GM12878 (cell line): Measurements from ENCODE around the gene MED13L. TPM values are rescaled to one million over a fixed set of nuclear protein-coding genes. Genes with fewer than 3 reads are reported as not detected.

Source experiments
- ATAC-seq: fragments of 200-7000 bp; cut with Tn5 transposase; 3 replicates; pipeline ENCODE4 v1.9.1; 2020; ENCODE audit warnings: mild to moderate bottlenecking, moderate library complexity
- BruUV-seq: library from RNA; stranded (reverse); fragments of 400-500 nt; replicated peaks from 2 replicates; lab custom pipeline; 2021; lab: Mats Ljungman, UMichigan
- CTCF ChIA-PET: fragments of 300-600 bp; sonication (Branson Sonifier 250); formaldehyde crosslinking; extraction: SDS; loops from one replicate; lab custom pipeline; 2021; ENCODE audit warnings: inconsistent platforms; lab: Yijun Ruan, JAX
- POLR2A ChIA-PET: fragments of 350-600 bp; formaldehyde crosslinking; extraction: SDS; loops from one replicate; lab custom pipeline; 2021; ENCODE audit warnings: inconsistent platforms; lab: Charles Lee
- RAD21 ChIA-PET: fragments of 300-600 bp; sonication (Branson Sonifier 250); formaldehyde crosslinking; loops from one replicate; lab custom pipeline; 2023; ENCODE audit warnings: antibody characterized with exemption; ENCODE audit not compliant: unreplicated experiment; lab: Charles Lee
- SMC1A ChIA-PET: fragments of 300-600 bp; sonication (Branson Sonifier 250); formaldehyde crosslinking; loops from one replicate; lab custom pipeline; 2023; ENCODE audit not compliant: unreplicated experiment, uncharacterized antibody; lab: Charles Lee
- DNase-seq: peaks from one replicate; pipeline ENCODE4 v3.0.0-alpha.2; 2011; ENCODE audit warnings: low read depth, low spot score
- FAIRE-seq: peaks from 3 replicates; lab custom pipeline; 2011; peaks lifted over from hg19 to GRCh38; lab: Jason Lieb, UNC
- H2AFZ ChIP-seq: 2 replicates; pipeline ENCODE4 v1.6.0; 2011; ENCODE audit warnings: low read depth, low read length, control low read depth; ENCODE audit not compliant: control insufficient read depth
- H3K27ac ChIP-seq: 2 replicates; pipeline ENCODE4 v1.5.1; 2011; ENCODE audit warnings: control low read depth; ENCODE audit not compliant: control insufficient read depth, insufficient read depth
- H3K27me3 ChIP-seq, 2 experiments: replicated peaks in 1 of 2; 2 replicates each; pipeline versions ENCODE4 v1.6.0 to v1.6.1; 2011; ENCODE audit warnings: low read length in 1 of 2; ENCODE audit not compliant: control insufficient read depth in 2 of 2, insufficient read depth in 2 of 2
- H3K36me3 ChIP-seq, 2 experiments: 2 replicates each; pipeline ENCODE4 v1.5.1; 2011; ENCODE audit warnings: low read length in 1 of 2; ENCODE audit not compliant: control insufficient read depth in 2 of 2, insufficient read depth in 2 of 2
- H3K4me1 ChIP-seq: 2 replicates; pipeline ENCODE4 v1.6.1; 2011; ENCODE audit warnings: mild to moderate bottlenecking, low read length, moderate library complexity, mixed read lengths; ENCODE audit not compliant: control insufficient read depth, insufficient read depth
- H3K4me2 ChIP-seq: 2 replicates; pipeline ENCODE4 v1.6.0; 2011; ENCODE audit warnings: control low read depth; ENCODE audit not compliant: control insufficient read depth, insufficient read depth
- H3K4me3 ChIP-seq: fragments of 200-600 bp; sonication (generic); 2 replicates; pipeline ENCODE4 v1.5.1; 2016
- H3K79me2 ChIP-seq: 2 replicates; pipeline ENCODE4 v1.6.0; 2011; ENCODE audit warnings: low read length; ENCODE audit not compliant: control insufficient read depth, insufficient read depth
- H3K9ac ChIP-seq: 2 replicates; pipeline ENCODE4 v1.8.0; 2011; ENCODE audit warnings: low read length, control low read depth, mixed read lengths; ENCODE audit not compliant: control insufficient read depth, insufficient read depth
- H3K9me3 ChIP-seq: replicated peaks from 3 replicates; pipeline ENCODE4 v1.5.1; 2011; ENCODE audit warnings: mild to moderate bottlenecking, low read length; ENCODE audit not compliant: control insufficient read depth, insufficient read depth
- H4K20me1 ChIP-seq: 2 replicates; pipeline ENCODE4 v1.6.0; 2011; ENCODE audit not compliant: control insufficient read depth, insufficient read depth
- CBX5 ChIP-seq: sonication (generic); IDR thresholded peaks from 2 replicates; pipeline ENCODE4 v1.6.1; 2016; ENCODE audit warnings: low read depth, moderate library complexity, mild to moderate bottlenecking, inconsistent platforms
- DPF2 ChIP-seq: fragments of 450-650 bp; IDR thresholded peaks from 2 replicates; pipeline ENCODE4 v1.6.1; 2017; ENCODE audit warnings: mild to moderate bottlenecking
- EGR1 ChIP-seq, 2 experiments: IDR thresholded peaks; 1 replicate in 1 of 2; 2 replicates in 1 of 2; pipeline ENCODE4 v1.6.1; 2011 to 2012; ENCODE audit warnings: low read depth in 2 of 2, low read length in 2 of 2, borderline replicate concordance in 1 of 2, mild to moderate bottlenecking in 1 of 2, moderate library complexity in 1 of 2
- NR2C1 ChIP-seq: fragments of 450-650 bp; IDR thresholded peaks from 2 replicates; pipeline ENCODE4 v1.6.1; 2017; ENCODE audit warnings: antibody characterized with exemption, mild to moderate bottlenecking, moderate library complexity
- NR2C2 ChIP-seq: IDR thresholded peaks from 2 replicates; pipeline ENCODE4 v1.6.1; 2011; ENCODE audit warnings: borderline replicate concordance, low read depth; ENCODE audit not compliant: control insufficient read depth, insufficient read length
- RAD51 ChIP-seq: fragments of 450-650 bp; IDR thresholded peaks from 2 replicates; pipeline ENCODE4 v1.6.1; 2016; ENCODE audit warnings: moderate library complexity, mild to moderate bottlenecking, inconsistent platforms
- RELA ChIP-seq: fragments of 450-650 bp; IDR thresholded peaks from 2 replicates; pipeline ENCODE4 v1.8.0; 2014; ENCODE audit warnings: borderline replicate concordance; ENCODE audit not compliant: partially characterized antibody
- SP1 ChIP-seq: IDR thresholded peaks from one replicate; pipeline ENCODE4 v1.6.1; 2011; ENCODE audit warnings: low read depth, low read length
- WRNIP1 ChIP-seq: IDR thresholded peaks from 2 replicates; pipeline ENCODE4 v1.6.1; 2011; ENCODE audit warnings: low read depth, low read length, improper control_type of control experiment, borderline replicate concordance
- ZZZ3 ChIP-seq: IDR thresholded peaks from 2 replicates; pipeline ENCODE4 v1.6.1; 2011; ENCODE audit warnings: low read depth; ENCODE audit not compliant: control insufficient read depth, insufficient read length
- WGBS: methylation state at CpG from one replicate; pipeline ENCODE4 v1.1.6; 2016; ENCODE audit warnings: low lambda C conversion rate; ENCODE audit not compliant: insufficient replicate concordance, insufficient coverage; ENCODE audit errors: missing lambda C conversion rate; 5-methylcytosine and 5-hydroxymethylcytosine counted together
- in situ Hi-C: fragments of 300-500 bp; cut with MboI; formaldehyde crosslinking; loops from 9 replicates; pipeline ENCODE4 v1.14.3; 2018; ENCODE audit warnings: mixed read lengths
- intact Hi-C: fragments of 100-400 bp; cut with micrococcal nuclease; formaldehyde crosslinking; loops from one replicate; pipeline ENCODE4 v1.14.2; 2022; ENCODE audit not compliant: unreplicated experiment
- polyA plus RNA-seq, 11 experiments: library from polyadenylated mRNA; depleted of rRNA in 4 of 11; unstranded in 6 of 11; stranded (reverse) in 5 of 11; fragments of >200 nt; fragmentation: Nextera tagmentation in 4 of 11; fragmentation: Illumina TruSeq in 1 of 11; extraction: Ambion mirVana in 4 of 11; extraction: Trizol in 1 of 11; gene quantifications; 1 replicate in 1 of 11; 2 replicates in 10 of 11; pipeline versions ENCODE4 v1.2.1 to v1.2.3, GENCODE V29; 2011 to 2016; ENCODE audit warnings: inconsistent platforms in 2 of 11, missing spikeins in 2 of 11, low read depth in 1 of 11
- total RNA-seq, 4 experiments: library from RNA; depleted of rRNA in 3 of 4; stranded (reverse); fragments of >200 nt in 3 of 4; fragmentation: Illumina TruSeq in 1 of 4; extraction: Trizol in 1 of 4; gene quantifications; 2 replicates each; pipeline versions ENCODE4 v1.2.1 to v1.2.3, GENCODE V29; 2013 to 2021
- TF ChIP-seq, protein P1 (sequence below): fragments of 450-650 bp; IDR thresholded peaks from 2 replicates; pipeline ENCODE4 v1.6.1; 2016; ENCODE audit warnings: mild to moderate bottlenecking
- TF ChIP-seq, protein P2 (sequence below): fragments of 450-650 bp; IDR thresholded peaks from 2 replicates; pipeline ENCODE4 v1.6.1; 2017; ENCODE audit warnings: mild to moderate bottlenecking, moderate library complexity

Gene MED13L
- total and polyA plus RNA-seq, 10 of the 15 experiments (the other 5 are each of a cell fraction or from before 2014, with no cell fraction given): 3.7 to 30.1 (median 9.1) TPM

DNA sequence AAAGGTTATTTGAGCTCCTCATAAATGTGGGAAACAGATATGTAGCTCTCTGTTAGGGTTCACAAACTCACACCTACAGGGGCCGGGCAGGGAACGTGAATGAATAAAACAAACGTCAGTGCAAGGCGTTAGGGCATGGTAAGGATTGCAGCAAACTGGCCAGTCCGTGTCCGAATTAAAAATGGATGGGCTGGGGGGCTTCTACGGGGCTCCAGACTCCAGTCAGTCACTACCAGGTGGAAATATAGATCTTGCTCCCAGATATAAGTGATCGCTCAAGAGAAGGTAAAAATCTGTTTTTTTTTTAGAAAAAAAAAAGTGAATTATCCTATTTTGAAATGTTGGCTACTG, 333.1 kb downstream of the MED13L start:
- no TSS peak for BruUV-seq
- no peaks in the 10 kb centered on the region for H3K79me2 ChIP-seq

DNA sequence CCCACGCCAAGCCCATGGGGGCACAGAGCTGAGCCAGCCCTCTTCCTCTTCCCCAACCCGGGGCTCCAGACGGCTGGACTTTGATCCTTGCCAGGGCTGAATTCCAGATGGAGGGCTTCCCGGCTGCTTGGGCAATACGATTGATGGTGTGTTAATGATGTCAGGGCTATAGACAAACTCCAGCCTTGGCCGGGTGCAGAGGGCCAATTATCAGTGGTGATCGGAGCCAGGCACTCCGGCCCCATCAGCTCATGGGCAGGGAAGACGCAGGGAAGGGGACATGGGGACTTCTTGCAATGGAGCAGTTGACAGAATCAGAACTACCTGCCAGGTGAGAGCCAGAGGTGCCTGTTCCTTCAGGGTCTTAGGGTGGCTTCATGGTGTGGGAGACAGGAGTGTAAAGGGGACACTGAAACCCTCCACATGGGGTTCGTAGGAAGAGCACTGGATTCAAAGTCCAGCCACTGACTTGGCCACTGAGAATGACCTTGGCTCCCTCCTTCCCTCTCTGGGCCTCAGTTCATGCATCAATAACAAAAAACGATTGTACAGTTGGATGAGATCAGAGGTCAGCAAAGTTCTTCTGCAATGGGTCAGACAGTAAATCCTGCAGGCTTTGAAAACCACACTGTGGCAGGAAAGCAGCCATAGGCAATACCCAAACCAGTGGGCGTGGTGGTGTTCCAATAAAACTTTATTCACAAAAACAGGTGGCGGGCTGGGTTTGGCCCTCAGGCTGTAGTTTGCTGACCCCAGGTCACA, 333.7 kb downstream of the MED13L start:
- no peaks in the 10 kb centered on the region for H3K79me2 ChIP-seq
- 45% methylated on average over 13 of the region's 13 CpGs for WGBS
- in situ Hi-C loops: no loop called here
- no peaks in the 10 kb centered on the region; the same call in 1 of the 2 replicates for H4K20me1 ChIP-seq
- ATAC-seq: no peak
- no TSS peak for BruUV-seq
- H3K36me3 ChIP-seq: no peaks in the 10 kb centered on the region
- H3K9me3 ChIP-seq: no peaks in the 10 kb centered on the region
- H3K4me3 ChIP-seq: no peak overlapping the region
- H3K9ac ChIP-seq: no peak overlapping the region
- ChIA-PET POLR2A (no interaction called here), SMC1A (no interaction called here), RAD21 (no interaction called here), CTCF (interaction anchor here (1.6 kb wide), 1 partner anchor 14 kb away, joined by 3 read pairs; no protein-coding TSS in a partner anchor)
- intact Hi-C loops: no loop called here
- no peaks in the 10 kb centered on the region for H3K4me1 ChIP-seq
- no peaks in the 10 kb centered on the region for H3K27me3 ChIP-seq
- H3K27ac ChIP-seq: no peak overlapping the region
- no peak for DNase-seq
- H3K4me2 ChIP-seq: no peak overlapping the region
- FAIRE-seq: no peak
- H2AFZ ChIP-seq: no peak overlapping the region
- TF ChIP-seq DPF2: no peak
- TF ChIP-seq SP1: no peak
- TF ChIP-seq, protein P1, sequence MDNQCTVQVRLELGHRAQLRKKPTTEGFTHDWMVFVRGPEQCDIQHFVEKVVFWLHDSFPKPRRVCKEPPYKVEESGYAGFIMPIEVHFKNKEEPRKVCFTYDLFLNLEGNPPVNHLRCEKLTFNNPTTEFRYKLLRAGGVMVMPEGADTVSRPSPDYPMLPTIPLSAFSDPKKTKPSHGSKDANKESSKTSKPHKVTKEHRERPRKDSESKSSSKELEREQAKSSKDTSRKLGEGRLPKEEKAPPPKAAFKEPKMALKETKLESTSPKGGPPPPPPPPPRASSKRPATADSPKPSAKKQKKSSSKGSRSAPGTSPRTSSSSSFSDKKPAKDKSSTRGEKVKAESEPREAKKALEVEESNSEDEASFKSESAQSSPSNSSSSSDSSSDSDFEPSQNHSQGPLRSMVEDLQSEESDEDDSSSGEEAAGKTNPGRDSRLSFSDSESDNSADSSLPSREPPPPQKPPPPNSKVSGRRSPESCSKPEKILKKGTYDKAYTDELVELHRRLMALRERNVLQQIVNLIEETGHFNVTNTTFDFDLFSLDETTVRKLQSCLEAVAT: no peak
- no peak for TF ChIP-seq WRNIP1
- TF ChIP-seq ZZZ3: no peak
- no peak for TF ChIP-seq NR2C2
- no peak for TF ChIP-seq EGR1 (IDR thresholded peaks at IDR 0.05; ENCODE audit: borderline replicate concordance in 1 of 2, low read depth in 2 of 2, low read length in 2 of 2)
- TF ChIP-seq RELA: no peak
- TF ChIP-seq, protein P2, sequence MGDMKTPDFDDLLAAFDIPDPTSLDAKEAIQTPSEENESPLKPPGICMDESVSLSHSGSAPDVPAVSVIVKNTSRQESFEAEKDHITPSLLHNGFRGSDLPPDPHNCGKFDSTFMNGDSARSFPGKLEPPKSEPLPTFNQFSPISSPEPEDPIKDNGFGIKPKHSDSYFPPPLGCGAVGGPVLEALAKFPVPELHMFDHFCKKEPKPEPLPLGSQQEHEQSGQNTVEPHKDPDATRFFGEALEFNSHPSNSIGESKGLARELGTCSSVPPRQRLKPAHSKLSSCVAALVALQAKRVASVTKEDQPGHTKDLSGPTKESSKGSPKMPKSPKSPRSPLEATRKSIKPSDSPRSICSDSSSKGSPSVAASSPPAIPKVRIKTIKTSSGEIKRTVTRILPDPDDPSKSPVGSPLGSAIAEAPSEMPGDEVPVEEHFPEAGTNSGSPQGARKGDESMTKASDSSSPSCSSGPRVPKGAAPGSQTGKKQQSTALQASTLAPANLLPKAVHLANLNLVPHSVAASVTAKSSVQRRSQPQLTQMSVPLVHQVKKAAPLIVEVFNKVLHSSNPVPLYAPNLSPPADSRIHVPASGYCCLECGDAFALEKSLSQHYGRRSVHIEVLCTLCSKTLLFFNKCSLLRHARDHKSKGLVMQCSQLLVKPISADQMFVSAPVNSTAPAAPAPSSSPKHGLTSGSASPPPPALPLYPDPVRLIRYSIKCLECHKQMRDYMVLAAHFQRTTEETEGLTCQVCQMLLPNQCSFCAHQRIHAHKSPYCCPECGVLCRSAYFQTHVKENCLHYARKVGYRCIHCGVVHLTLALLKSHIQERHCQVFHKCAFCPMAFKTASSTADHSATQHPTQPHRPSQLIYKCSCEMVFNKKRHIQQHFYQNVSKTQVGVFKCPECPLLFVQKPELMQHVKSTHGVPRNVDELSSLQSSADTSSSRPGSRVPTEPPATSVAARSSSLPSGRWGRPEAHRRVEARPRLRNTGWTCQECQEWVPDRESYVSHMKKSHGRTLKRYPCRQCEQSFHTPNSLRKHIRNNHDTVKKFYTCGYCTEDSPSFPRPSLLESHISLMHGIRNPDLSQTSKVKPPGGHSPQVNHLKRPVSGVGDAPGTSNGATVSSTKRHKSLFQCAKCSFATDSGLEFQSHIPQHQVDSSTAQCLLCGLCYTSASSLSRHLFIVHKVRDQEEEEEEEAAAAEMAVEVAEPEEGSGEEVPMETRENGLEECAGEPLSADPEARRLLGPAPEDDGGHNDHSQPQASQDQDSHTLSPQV: no peak
- TF ChIP-seq CBX5: no peak
- TF ChIP-seq NR2C1: no peak

More for the DNA sequence above, 333.1 kb downstream of the MED13L start:
- H3K27me3 ChIP-seq: no peaks in the 10 kb centered on the region
- no peaks in the 10 kb centered on the region; the same call in 1 of the 2 replicates for H4K20me1 ChIP-seq
- WGBS: 36% methylated on average over 8 of the region's 8 CpGs
- intact Hi-C loops (no loop called here), in situ Hi-C loops (no loop called here)
- ChIA-PET RAD21 (no interaction called here), SMC1A (no interaction called here), CTCF (interaction anchor here (1.6 kb wide), 1 partner anchor 14 kb away, joined by 3 read pairs; no protein-coding TSS in a partner anchor), POLR2A (no interaction called here)
- H3K36me3 ChIP-seq: no peaks in the 10 kb centered on the region
- ATAC-seq (no peak), FAIRE-seq (no peak), DNase-seq (no peak)
- no peak overlapping the region for H3K4me3 ChIP-seq
- H3K27ac ChIP-seq: no peak overlapping the region
- H3K4me2 ChIP-seq: no peak overlapping the region
- no peaks in the 10 kb centered on the region for H3K9me3 ChIP-seq
- H2AFZ ChIP-seq: no peak overlapping the region
- no peak for TF ChIP-seq RAD51
- H3K9ac ChIP-seq: no peak overlapping the region
- H3K4me1 ChIP-seq: no peaks in the 10 kb centered on the region
